Prostate gland (tissue), 2 donors: ENCODE results near the gene CDK5RAP2.

Source experiments
- POLR2AphosphoS5 ChIP-seq: sonication (generic); formaldehyde crosslinking; IDR thresholded peaks from one replicate; pipeline ENCODE4 v1.6.1; 2017; ENCODE audit warnings: antibody characterized with exemption
- TF ChIP-seq, protein P1 (sequence below), 4 experiments: fragments of 200-600 bp in 2 of 4; fragments of 450-650 bp in 2 of 4; sonication (generic) in 2 of 4; IDR thresholded peaks; 1 replicate in 3 of 4; 2 replicates in 1 of 4; pipeline ENCODE4 v1.5.1; 2016 to 2019; ENCODE audit warnings: antibody characterized with exemption in 4 of 4, mild to moderate bottlenecking in 2 of 4, moderate library complexity in 2 of 4

DNA sequence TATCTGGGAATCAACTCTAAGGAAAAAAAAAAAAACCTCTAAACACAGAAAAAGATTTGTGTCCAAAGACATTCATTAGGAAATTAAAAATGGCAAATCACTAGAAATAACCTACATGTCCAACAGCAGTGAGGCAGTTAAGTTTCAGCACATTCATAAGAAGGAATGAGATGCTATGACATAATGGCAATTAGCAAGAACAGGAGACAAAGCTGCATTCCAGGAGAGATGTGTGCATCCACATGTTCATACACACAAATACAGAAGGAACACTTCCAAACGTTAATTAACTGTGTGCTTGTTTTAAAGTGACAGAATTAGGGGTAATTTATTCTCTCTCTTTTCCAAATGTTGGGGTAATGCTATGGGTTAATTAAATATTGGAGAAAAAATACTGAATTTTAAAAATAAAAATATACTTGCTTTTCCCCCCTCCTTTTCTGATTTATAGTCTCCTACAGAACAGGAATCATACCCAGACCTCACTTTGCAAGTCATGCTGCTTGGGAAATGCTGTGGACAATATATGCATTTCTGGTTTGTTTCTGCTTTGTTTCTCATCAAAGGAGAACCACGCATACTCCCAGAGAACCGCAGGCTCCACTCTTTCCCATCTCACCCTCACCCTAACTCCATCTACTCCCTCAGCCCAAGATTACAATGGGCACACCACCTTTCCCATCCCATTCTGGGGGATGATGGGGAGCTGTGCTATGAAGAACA lies 114.1 kb downstream of the CDK5RAP2 start:
- no peak for TF ChIP-seq POLR2AphosphoS5
- TF ChIP-seq, protein P1, sequence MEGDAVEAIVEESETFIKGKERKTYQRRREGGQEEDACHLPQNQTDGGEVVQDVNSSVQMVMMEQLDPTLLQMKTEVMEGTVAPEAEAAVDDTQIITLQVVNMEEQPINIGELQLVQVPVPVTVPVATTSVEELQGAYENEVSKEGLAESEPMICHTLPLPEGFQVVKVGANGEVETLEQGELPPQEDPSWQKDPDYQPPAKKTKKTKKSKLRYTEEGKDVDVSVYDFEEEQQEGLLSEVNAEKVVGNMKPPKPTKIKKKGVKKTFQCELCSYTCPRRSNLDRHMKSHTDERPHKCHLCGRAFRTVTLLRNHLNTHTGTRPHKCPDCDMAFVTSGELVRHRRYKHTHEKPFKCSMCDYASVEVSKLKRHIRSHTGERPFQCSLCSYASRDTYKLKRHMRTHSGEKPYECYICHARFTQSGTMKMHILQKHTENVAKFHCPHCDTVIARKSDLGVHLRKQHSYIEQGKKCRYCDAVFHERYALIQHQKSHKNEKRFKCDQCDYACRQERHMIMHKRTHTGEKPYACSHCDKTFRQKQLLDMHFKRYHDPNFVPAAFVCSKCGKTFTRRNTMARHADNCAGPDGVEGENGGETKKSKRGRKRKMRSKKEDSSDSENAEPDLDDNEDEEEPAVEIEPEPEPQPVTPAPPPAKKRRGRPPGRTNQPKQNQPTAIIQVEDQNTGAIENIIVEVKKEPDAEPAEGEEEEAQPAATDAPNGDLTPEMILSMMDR (IDR thresholded peaks at IDR 0.05) = no peak
